HepG2 (cell line): Measurements from ENCODE around the gene ZNF839. TPM values are rescaled to one million over a fixed set of nuclear protein-coding genes. Genes with fewer than 3 reads are reported as not detected.
A peak's percentile ranks its signal among the peaks of the same experiment; 100 is the strongest.

Experiments used
- ATF1 ChIP-seq: IDR thresholded peaks from 2 replicates; pipeline ENCODE4 v1.6.1; 2016; ENCODE audit warnings: mild to moderate bottlenecking, control low read depth
- ATM ChIP-seq: fragments of 450-650 bp; IDR thresholded peaks from 2 replicates; pipeline ENCODE4 v1.7.1; 2017; ENCODE audit warnings: mild to moderate bottlenecking, borderline replicate concordance
- BORCS8-MEF2B ChIP-seq: sonication (generic); formaldehyde crosslinking; IDR thresholded peaks from 2 replicates; pipeline ENCODE4 v1.8.0; 2022; ENCODE audit warnings: mild to moderate bottlenecking, missing genetic modification reagents
- EEA1 ChIP-seq: sonication (generic); formaldehyde crosslinking; IDR thresholded peaks from 2 replicates; pipeline ENCODE4 v1.5.1; 2020; ENCODE audit warnings: mild to moderate bottlenecking, missing genetic modification reagents, borderline replicate concordance
- EHMT2 ChIP-seq: fragments of 200-600 bp; sonication (generic); IDR thresholded peaks from 2 replicates; pipeline ENCODE4 v1.7.0; 2017; ENCODE audit warnings: antibody characterized with exemption, low read depth, low read length, borderline replicate concordance
- FOXO1 ChIP-seq: sonication (generic); formaldehyde crosslinking; IDR thresholded peaks from 2 replicates; pipeline ENCODE4 v1.4.0; 2020; ENCODE audit warnings: missing genetic modification reagents
- GZF1 ChIP-seq: sonication (generic); formaldehyde crosslinking; IDR thresholded peaks from 2 replicates; pipeline ENCODE4 v1.5.1; 2020; ENCODE audit warnings: mild to moderate bottlenecking, missing genetic modification reagents
- ISX ChIP-seq: sonication (generic); formaldehyde crosslinking; conservative IDR thresholded peaks from 2 replicates; pipeline ENCODE4 v1.5.0; 2020; ENCODE audit warnings: missing genetic modification reagents
- KLF15 ChIP-seq: sonication (generic); formaldehyde crosslinking; IDR thresholded peaks from 2 replicates; pipeline ENCODE4 v1.8.1; 2023; ENCODE audit warnings: borderline replicate concordance, mild to moderate bottlenecking, inconsistent platforms, missing genetic modification reagents, mixed read lengths
- KLF16 ChIP-seq, 2 experiments: sonication (generic) in 1 of 2; formaldehyde crosslinking in 1 of 2; IDR thresholded peaks; 2 replicates each; pipeline versions ENCODE4 v1.6.1 to v1.8.0; 2016 to 2023; ENCODE audit warnings: missing genetic modification reagents in 2 of 2, missing compliant biosample characterization in 1 of 2
- NCOR1 ChIP-seq: fragments of 200-600 bp; sonication (generic); IDR thresholded peaks from 2 replicates; pipeline ENCODE4 v1.7.0; 2017; ENCODE audit warnings: antibody characterized with exemption, low read length, borderline replicate concordance
- NFE2L2 ChIP-seq: fragments of 150-350 bp; IDR thresholded peaks from 2 replicates; pipeline ENCODE4 v1.6.1; 2014; ENCODE audit warnings: low read length
- PAXIP1 ChIP-seq: sonication (generic); formaldehyde crosslinking; conservative IDR thresholded peaks from 2 replicates; pipeline ENCODE4 v1.4.0; 2020; ENCODE audit warnings: mild to moderate bottlenecking, missing genetic modification reagents, moderate library complexity
- RNF2 ChIP-seq: fragments of 450-650 bp; conservative IDR thresholded peaks from 2 replicates; pipeline ENCODE4 v1.6.1; 2016; ENCODE audit warnings: low read depth
- SP1 ChIP-seq, 2 experiments: fragments of 450-650 bp in 1 of 2; sonication (generic) in 1 of 2; formaldehyde crosslinking in 1 of 2; IDR thresholded peaks; 2 replicates each; pipeline versions ENCODE4 v1.4.0 to v1.6.1; 2016 to 2020; ENCODE audit warnings: missing genetic modification reagents in 1 of 2
- ZNF230 ChIP-seq: sonication (generic); formaldehyde crosslinking; IDR thresholded peaks from 2 replicates; pipeline ENCODE4 v1.4.0; 2020; ENCODE audit warnings: mild to moderate bottlenecking, missing genetic modification reagents
- ZNF234 ChIP-seq: sonication (generic); formaldehyde crosslinking; conservative IDR thresholded peaks from 2 replicates; pipeline ENCODE4 v1.5.1; 2020; ENCODE audit warnings: mild to moderate bottlenecking, missing genetic modification reagents
- ZNF3 ChIP-seq: IDR thresholded peaks from 2 replicates; pipeline ENCODE4 v1.7.0; 2017; ENCODE audit warnings: inconsistent platforms
- ZNF546 ChIP-seq: sonication (generic); formaldehyde crosslinking; conservative IDR thresholded peaks from 2 replicates; pipeline ENCODE4 v1.8.1; 2023; ENCODE audit warnings: mild to moderate bottlenecking, missing genetic modification reagents
- ZNF550 ChIP-seq: sonication (generic); formaldehyde crosslinking; IDR thresholded peaks from 2 replicates; pipeline ENCODE4 v1.4.0; 2020; ENCODE audit warnings: mild to moderate bottlenecking, missing genetic modification reagents, borderline replicate concordance
- ZNF552 ChIP-seq: sonication (generic); formaldehyde crosslinking; IDR thresholded peaks from 2 replicates; pipeline ENCODE4 v1.9.0; 2022; ENCODE audit warnings: missing genetic modification reagents, mild to moderate bottlenecking, borderline replicate concordance
- ZNF564 ChIP-seq: sonication (generic); formaldehyde crosslinking; IDR thresholded peaks from 2 replicates; pipeline ENCODE4 v1.8.1; 2023; ENCODE audit warnings: mild to moderate bottlenecking, missing genetic modification reagents
- ZNF773 ChIP-seq: sonication (generic); formaldehyde crosslinking; IDR thresholded peaks from 2 replicates; pipeline ENCODE4 v1.4.0; 2020; ENCODE audit warnings: missing genetic modification reagents, borderline replicate concordance
- polyA plus RNA-seq, 8 experiments: library from polyadenylated mRNA; depleted of rRNA in 3 of 8; stranded (reverse) in 7 of 8; unstranded in 1 of 8; fragments of >200 nt; fragmentation: Illumina TruSeq in 4 of 8; extraction: Trizol in 4 of 8; gene quantifications; 2 replicates each; pipeline versions ENCODE4 v1.2.1 to v1.2.3, GENCODE V29; 2011 to 2016; ENCODE audit warnings: low read depth in 4 of 8, missing spikeins in 1 of 8, mixed read lengths in 1 of 8; ENCODE audit not compliant: insufficient read depth in 1 of 8
- total RNA-seq, 5 experiments: library from RNA; depleted of rRNA; stranded (reverse); fragments of >200 nt; fragmentation: Illumina TruSeq; extraction: Trizol; gene quantifications; 2 replicates each; pipeline ENCODE4 v1.2.3, GENCODE V29; 2016; ENCODE audit warnings: low read depth in 1 of 5
- TF ChIP-seq, protein P1 (sequence below): fragments of 450-650 bp; IDR thresholded peaks from 2 replicates; pipeline ENCODE4 v1.6.1; 2017; ENCODE audit warnings: mild to moderate bottlenecking

Gene ZNF839
- total and polyA plus RNA-seq, 2 of the 13 experiments (the other 11 are each of a cell fraction or from before 2014, with no cell fraction given) = 11.1 to 12.8 TPM

- TF ChIP-seq KLF16 (CRISPR knock-in tag; IDR thresholded peaks at IDR 0.05) (peak in 1 of 2 experiments; percentile 47; a peak in 1 of 4 replicates), ZNF230 (CRISPR knock-in tag) (no peak), GZF1 (CRISPR knock-in tag) (no peak), ZNF773 (CRISPR knock-in tag) (no peak), ZNF3 (no peak), ZNF234 (CRISPR knock-in tag) (no peak), ATF1 (CRISPR knock-in tag) (peak; percentile 70; the same call in 1 of the 2 replicates), ZNF564 (no peak), FOXO1 (CRISPR knock-in tag) (0 out of 2 replicates have a peak, but pooled peaks have one; percentile 8), ZNF546 (CRISPR knock-in tag) (no peak), SP1 (IDR thresholded peaks at IDR 0.05) (no peak), SP1 (CRISPR knock-in tag; IDR thresholded peaks at IDR 0.05) (peak; percentile 62), RNF2 (no peak), BORCS8-MEF2B (CRISPR knock-in tag) (no peak), NFE2L2 (no peak), ATM (no peak), EHMT2 (no peak), NCOR1 (no peak), ZNF550 (CRISPR knock-in tag) (no peak), ZNF552 (CRISPR knock-in tag) (no peak), EEA1 (CRISPR knock-in tag) (no peak), PAXIP1 (CRISPR knock-in tag) (peak; percentile 50), ISX (no peak), KLF15 (peak; percentile 22; the same call in 1 of the 2 replicates)
- TF ChIP-seq, protein P1, sequence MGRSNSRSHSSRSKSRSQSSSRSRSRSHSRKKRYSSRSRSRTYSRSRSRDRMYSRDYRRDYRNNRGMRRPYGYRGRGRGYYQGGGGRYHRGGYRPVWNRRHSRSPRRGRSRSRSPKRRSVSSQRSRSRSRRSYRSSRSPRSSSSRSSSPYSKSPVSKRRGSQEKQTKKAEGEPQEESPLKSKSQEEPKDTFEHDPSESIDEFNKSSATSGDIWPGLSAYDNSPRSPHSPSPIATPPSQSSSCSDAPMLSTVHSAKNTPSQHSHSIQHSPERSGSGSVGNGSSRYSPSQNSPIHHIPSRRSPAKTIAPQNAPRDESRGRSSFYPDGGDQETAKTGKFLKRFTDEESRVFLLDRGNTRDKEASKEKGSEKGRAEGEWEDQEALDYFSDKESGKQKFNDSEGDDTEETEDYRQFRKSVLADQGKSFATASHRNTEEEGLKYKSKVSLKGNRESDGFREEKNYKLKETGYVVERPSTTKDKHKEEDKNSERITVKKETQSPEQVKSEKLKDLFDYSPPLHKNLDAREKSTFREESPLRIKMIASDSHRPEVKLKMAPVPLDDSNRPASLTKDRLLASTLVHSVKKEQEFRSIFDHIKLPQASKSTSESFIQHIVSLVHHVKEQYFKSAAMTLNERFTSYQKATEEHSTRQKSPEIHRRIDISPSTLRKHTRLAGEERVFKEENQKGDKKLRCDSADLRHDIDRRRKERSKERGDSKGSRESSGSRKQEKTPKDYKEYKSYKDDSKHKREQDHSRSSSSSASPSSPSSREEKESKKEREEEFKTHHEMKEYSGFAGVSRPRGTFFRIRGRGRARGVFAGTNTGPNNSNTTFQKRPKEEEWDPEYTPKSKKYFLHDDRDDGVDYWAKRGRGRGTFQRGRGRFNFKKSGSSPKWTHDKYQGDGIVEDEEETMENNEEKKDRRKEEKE = no peak
Observed at GRCh38 chr14:102362545-102363181, 43.1 kb downstream of the ZNF839 start, which contains the start of the genes CINP and TECPR2 (continued).
